Measurements from ENCODE around the gene ARHGEF17.

Gene ARHGEF17

GRCh38 chr11:73347067-73347466 is 39.0 kb downstream of the ARHGEF17 start:
- no peak overlapping the region for H3K4me3 ChIP-seq (ENCODE audit: low read depth, low read length)
- no peak for DNase-seq (ENCODE audit: low read depth)
- TF ChIP-seq CTCF (conservative IDR thresholded peaks at IDR 0.05; ENCODE audit: low read depth, low read length) = no peak

DNA sequence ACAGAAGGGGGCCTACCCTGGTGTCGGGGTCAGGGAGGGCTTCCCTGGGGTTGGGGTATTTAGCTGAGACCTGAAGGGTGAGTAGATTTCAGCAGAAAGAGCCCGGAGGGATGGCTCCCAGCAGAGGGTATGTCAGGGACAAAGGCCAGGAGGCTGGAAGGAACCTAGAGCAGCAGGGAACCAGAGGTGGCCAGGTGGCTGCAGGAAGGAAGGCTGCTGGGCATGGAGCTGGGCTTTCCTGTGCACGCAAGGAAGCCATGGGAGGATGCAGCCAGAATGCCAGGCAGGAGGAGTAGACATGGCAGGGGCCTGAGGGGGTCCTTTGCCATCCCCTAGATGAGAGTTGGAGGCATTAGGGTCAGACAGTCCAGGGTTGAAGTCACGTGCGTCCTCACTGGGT is 40.8 kb downstream of the ARHGEF17 start:
- H3K4me3 ChIP-seq (ENCODE audit: low read depth, low read length) = no peak overlapping the region
- DNase-seq (ENCODE audit: low read depth) = no peak
- no peak for TF ChIP-seq CTCF (conservative IDR thresholded peaks at IDR 0.05; ENCODE audit: low read depth, low read length)

DNA sequence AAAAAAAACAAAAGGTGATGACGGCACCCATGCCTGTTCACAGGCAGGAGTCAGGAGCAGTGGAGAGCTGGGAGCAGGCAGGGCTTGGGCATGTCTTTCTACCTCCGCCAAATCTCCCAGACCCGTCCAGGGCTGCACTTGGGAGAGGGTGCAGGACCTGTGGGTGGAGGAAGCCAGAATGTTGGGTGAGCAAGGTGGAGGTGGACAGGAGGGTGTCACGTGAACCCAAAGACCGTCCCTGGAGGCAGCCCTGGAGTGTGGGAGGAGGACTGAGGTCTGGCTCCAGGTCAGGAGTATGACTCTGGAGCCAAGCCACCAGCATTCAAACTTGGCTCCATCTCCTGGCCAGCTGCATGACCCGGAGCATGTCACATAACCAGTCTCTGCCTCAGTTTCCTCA is 41.6 kb downstream of the ARHGEF17 start:
- no peak for DNase-seq (ENCODE audit: low read depth)
- no peak overlapping the region for H3K4me3 ChIP-seq (ENCODE audit: low read depth, low read length)
- TF ChIP-seq CTCF (conservative IDR thresholded peaks at IDR 0.05; ENCODE audit: low read depth, low read length) = no peak

DNA sequence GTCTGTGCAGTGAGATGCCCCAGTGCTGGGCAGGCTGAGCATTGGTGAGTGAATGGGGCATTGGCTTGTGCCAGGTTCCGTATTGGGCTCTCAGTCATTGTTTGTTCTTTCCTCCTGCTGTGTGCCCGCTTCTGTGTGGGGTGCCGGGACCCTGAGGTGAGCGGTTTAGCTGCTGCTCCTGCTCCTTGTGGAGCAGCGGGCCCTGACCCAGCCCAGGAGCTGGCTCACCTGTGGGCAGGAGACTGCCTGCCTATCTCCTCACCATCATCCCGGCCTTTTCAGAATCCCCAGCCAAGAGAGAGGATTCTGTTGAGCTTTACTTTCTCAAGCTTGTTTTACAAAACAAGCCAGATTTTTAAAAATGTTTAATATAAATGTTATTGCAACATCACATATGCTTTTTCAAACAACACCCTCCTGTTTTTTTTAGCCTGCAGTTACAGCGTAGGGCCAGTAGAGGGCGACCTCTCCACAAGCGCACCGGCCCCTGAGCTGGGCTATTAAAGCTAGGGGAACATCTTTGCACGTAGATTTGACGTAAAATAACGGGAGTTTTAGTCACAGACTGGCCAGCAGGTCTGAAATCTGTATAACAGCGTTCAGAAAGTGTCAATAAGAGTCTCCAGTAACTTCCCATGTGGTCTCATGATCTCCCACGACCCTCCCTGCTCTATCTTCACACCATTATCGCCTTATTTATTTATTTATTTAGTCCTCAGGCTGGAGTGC is 43.0 kb downstream of the ARHGEF17 start:
- peak; percentile 99 for TF ChIP-seq CTCF (conservative IDR thresholded peaks at IDR 0.05; ENCODE audit: low read depth, low read length)
- peak; percentile 87 for DNase-seq (ENCODE audit: low read depth)
- no peak overlapping the region for H3K4me3 ChIP-seq (ENCODE audit: low read depth, low read length)

- TF ChIP-seq CTCF (conservative IDR thresholded peaks at IDR 0.05; ENCODE audit: low read depth, low read length) = no peak
- no peak for DNase-seq (ENCODE audit: low read depth)
- no peak overlapping the region for H3K4me3 ChIP-seq (ENCODE audit: low read depth, low read length)
Measured at GRCh38 chr11:73353422-73353821, 45.3 kb downstream of the ARHGEF17 start.

- no peak for TF ChIP-seq CTCF (conservative IDR thresholded peaks at IDR 0.05; ENCODE audit: low read depth, low read length)
- H3K4me3 ChIP-seq (ENCODE audit: low read depth, low read length) = no peak overlapping the region
- DNase-seq (ENCODE audit: low read depth) = no peak
Measured at GRCh38 chr11:73355109-73355508, 47.0 kb downstream of the ARHGEF17 start.

All from choroid plexus epithelial cell (primary cell).